IMR-90 (cell line): ENCODE results near the gene TMEM52.

Experiments
- BHLHE40 ChIP-seq: fragments of 150-350 bp; IDR thresholded peaks from 2 replicates; pipeline ENCODE4 v1.6.1; 2016; ENCODE audit warnings: mild to moderate bottlenecking, low read depth, low read length
- CEBPB ChIP-seq: IDR thresholded peaks from 2 replicates; pipeline ENCODE4 v1.6.1; 2012; ENCODE audit warnings: low read depth, low read length, improper control_type of control experiment
- CTCF ChIP-seq: conservative IDR thresholded peaks from 2 replicates; pipeline ENCODE4 v1.5.1; 2012; ENCODE audit warnings: mild to moderate bottlenecking, low read depth, low read length, improper control_type of control experiment
- FOS ChIP-seq: fragments of 150-350 bp; IDR thresholded peaks from 2 replicates; pipeline ENCODE4 v1.6.1; 2016; ENCODE audit warnings: low read depth, low read length
- MAFK ChIP-seq: IDR thresholded peaks from 2 replicates; pipeline ENCODE4 v1.6.1; 2012; ENCODE audit warnings: low read depth, low read length, improper control_type of control experiment
- NFE2L2 ChIP-seq: fragments of 150-350 bp; IDR thresholded peaks from 2 replicates; pipeline ENCODE4 v1.6.1; 2016; ENCODE audit warnings: low read depth, mild to moderate bottlenecking, low read length
- POLR2A ChIP-seq: IDR thresholded peaks from 2 replicates; pipeline ENCODE4 v1.6.1; 2012; ENCODE audit warnings: mild to moderate bottlenecking, low read depth, low read length
- RAD21 ChIP-seq: IDR thresholded peaks from 2 replicates; pipeline ENCODE4 v1.6.1; 2012; ENCODE audit warnings: low read length, improper control_type of control experiment
- SMC3 ChIP-seq: fragments of 150-350 bp; IDR thresholded peaks from 2 replicates; pipeline ENCODE4 v1.6.1; 2016; ENCODE audit warnings: low read depth, mild to moderate bottlenecking, antibody characterized with exemption, low read length, moderate library complexity
- USF2 ChIP-seq: fragments of 150-350 bp; IDR thresholded peaks from 2 replicates; pipeline ENCODE4 v1.6.1; 2017; ENCODE audit warnings: mild to moderate bottlenecking, antibody characterized with exemption, low read length, low read depth

- no peak for TF ChIP-seq CTCF
- no peak for TF ChIP-seq SMC3
- no peak for TF ChIP-seq FOS
- TF ChIP-seq USF2 = no peak
- TF ChIP-seq POLR2A = no peak
- no peak for TF ChIP-seq NFE2L2
- no peak for TF ChIP-seq MAFK
- TF ChIP-seq CEBPB = no peak
- no peak for TF ChIP-seq RAD21
- no peak for TF ChIP-seq BHLHE40
Measured at GRCh38 chr1:1881727-1882126, 37.4 kb downstream of the TMEM52 start.
